Measurements from ENCODE around the gene TRIO.

The TRIO gene

DNA sequence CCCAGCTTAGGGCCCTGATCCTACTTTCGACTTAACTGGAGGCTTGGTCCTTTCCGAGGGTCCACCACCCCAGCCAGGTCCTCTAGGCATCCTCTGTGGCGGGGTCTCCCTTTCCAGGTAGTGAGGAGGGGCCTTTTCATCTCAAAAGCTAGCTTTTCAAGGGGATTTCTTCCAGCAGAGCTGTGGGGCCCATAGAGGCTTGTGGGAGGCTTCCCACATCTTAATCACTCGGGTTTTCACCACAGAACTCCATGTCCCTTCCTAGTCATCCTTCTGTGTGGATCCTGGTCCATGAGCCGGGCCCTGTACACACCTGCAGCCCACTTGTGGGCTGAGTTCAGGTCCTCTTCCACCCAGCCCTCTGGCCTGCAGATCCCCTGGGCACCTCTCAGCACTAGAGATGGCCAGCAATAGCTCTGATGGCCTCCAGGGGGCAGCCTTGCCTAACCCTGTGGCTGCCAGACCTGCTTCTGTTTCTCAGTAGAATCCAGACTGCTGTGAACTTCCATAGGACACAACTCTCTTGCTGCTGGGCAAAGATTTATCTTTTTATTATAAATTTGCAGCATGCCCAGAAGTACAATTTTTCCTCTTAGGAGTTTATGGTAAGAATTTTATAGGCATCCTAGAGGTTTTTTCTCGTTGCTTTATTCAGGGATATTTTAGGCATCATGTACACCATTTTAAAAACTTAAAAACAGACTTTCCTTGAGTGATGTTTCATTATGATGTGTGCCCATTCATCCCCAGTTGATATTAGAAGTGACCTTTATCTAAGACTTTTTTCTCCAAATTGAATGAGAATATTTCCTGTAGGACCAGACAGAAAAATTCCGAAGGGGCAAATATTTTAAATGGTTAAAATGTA, 208.9 kb downstream of the TRIO start:
- no peak for TF ChIP-seq SIN3A (IDR thresholded peaks at IDR 0.05; ENCODE audit: borderline replicate concordance, insufficient read depth, low read length)
- TF ChIP-seq FOXP2 (optimal IDR thresholded peaks at IDR 0.05; ENCODE audit: borderline replicate concordance, extremely low read depth, extremely low read length, insufficient read depth): no peak
- TF ChIP-seq REST (IDR thresholded peaks at IDR 0.05; ENCODE audit: insufficient read depth in 1 of 2, low read depth in 2 of 2, low read length in 2 of 2): no peak
- TF ChIP-seq TAF1 (IDR thresholded peaks at IDR 0.05; ENCODE audit: borderline replicate concordance, insufficient read depth, low read length): no peak
- no peak for TF ChIP-seq POLR2AphosphoS5 (IDR thresholded peaks at IDR 0.05; ENCODE audit: low read depth, low read length)

DNA sequence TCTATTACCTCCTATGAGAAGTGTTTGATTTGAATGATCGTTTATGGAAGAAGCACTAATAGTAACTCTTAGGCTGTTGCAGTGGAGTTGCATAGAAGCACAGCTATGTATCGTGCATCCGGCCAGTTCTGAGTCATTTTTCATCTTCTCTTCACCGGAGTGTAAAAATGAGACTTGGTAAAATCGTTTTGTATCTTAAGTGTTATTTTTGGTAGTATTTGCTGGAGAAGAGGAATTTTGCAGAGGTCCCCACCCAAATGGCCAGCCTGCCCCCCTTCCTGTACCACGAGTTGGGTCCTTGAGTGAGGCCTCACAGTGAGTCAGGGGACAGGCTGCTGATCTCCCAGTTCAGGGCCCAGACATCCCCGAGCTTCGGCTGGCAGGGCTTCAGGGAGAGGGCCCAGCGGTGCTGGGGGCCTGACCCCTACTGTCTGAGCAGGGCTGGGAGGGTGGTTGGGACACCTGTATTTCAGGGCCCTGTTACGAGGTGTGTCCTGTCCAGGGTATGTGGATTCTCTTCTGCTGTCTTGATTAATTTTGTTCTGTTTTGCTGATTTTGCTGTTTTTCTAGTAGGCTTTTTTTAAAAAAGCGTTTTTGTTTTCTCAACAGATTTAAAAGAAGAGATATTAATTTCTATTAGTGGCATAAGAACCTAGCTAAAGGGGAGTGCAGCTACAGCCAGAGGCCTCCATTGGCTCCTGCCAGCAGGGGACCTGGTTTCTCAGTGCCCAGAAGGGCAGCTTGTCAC, 210.8 kb downstream of the TRIO start:
- TF ChIP-seq REST (IDR thresholded peaks at IDR 0.05; ENCODE audit: insufficient read depth in 1 of 2, low read depth in 2 of 2, low read length in 2 of 2): no peak
- TF ChIP-seq TAF1 (IDR thresholded peaks at IDR 0.05; ENCODE audit: borderline replicate concordance, insufficient read depth, low read length): no peak

DNA sequence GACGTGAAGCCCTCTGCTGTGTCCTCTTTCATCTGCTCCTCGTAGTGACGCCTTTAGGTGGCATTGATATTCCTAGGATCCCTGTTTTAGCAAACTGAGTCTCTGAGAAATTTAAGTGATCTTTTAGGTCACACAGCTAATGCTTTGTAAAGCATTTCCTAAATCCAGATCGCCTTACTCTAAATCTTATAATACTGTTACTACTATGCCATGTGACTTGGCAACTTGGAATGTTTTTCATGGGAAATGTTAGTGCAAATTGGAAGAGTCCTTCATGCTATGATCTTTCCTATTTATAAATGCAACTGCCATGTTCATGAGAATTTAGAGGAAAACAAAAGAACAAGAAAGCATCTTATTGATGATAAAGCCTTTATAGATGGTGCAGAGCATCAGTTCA, 212.2 kb downstream of the TRIO start:
- no peak for TF ChIP-seq SIN3A (IDR thresholded peaks at IDR 0.05; ENCODE audit: borderline replicate concordance, insufficient read depth, low read length)
- no peak for TF ChIP-seq REST (IDR thresholded peaks at IDR 0.05; ENCODE audit: insufficient read depth in 1 of 2, low read depth in 2 of 2, low read length in 2 of 2)
- TF ChIP-seq TAF1 (IDR thresholded peaks at IDR 0.05; ENCODE audit: borderline replicate concordance, insufficient read depth, low read length): no peak
- no peak for TF ChIP-seq POLR2AphosphoS5 (IDR thresholded peaks at IDR 0.05; ENCODE audit: low read depth, low read length)
- no peak for TF ChIP-seq FOXP2 (optimal IDR thresholded peaks at IDR 0.05; ENCODE audit: borderline replicate concordance, extremely low read depth, extremely low read length, insufficient read depth)

DNA sequence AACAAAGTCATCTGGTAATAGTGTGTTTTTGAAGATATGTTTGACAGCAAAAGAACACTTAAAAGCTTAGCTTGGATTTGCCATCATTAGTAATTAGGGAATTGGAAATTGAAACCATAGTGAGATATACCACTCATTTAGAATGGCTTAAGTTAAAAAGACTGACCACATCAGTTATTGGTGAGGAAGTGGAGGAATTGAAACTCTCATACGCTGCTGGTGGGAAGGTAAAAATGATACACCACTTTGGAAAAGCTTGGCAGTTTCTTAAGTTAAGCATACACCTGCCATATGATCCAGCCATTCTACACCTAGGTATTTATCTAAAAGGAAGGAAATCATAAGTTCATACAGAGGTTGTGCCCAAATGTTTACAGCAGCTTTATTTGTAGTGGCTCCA, 213.2 kb downstream of the TRIO start:
- TF ChIP-seq TAF1 (IDR thresholded peaks at IDR 0.05; ENCODE audit: borderline replicate concordance, insufficient read depth, low read length) (no peak), SIN3A (IDR thresholded peaks at IDR 0.05; ENCODE audit: borderline replicate concordance, insufficient read depth, low read length) (no peak), REST (IDR thresholded peaks at IDR 0.05; ENCODE audit: insufficient read depth in 1 of 2, low read depth in 2 of 2, low read length in 2 of 2) (no peak), FOXP2 (optimal IDR thresholded peaks at IDR 0.05; ENCODE audit: borderline replicate concordance, extremely low read depth, extremely low read length, insufficient read depth) (no peak), POLR2AphosphoS5 (IDR thresholded peaks at IDR 0.05; ENCODE audit: low read depth, low read length) (no peak)

Measured in PFSK-1 (cell line).